Measurements from ENCODE around the gene GPR61.

- TF ChIP-seq FOXK2 (IDR thresholded peaks at IDR 0.05) = no peak
- no peak for TF ChIP-seq SUZ12 (IDR thresholded peaks at IDR 0.05)
- no peak for TF ChIP-seq FOXM1 (IDR thresholded peaks at IDR 0.05; ENCODE audit: borderline replicate concordance)
- TF ChIP-seq PKNOX1 (IDR thresholded peaks at IDR 0.05) = no peak
- TF ChIP-seq ZNF384 (IDR thresholded peaks at IDR 0.05) = no peak
These were observed 24.8 kb upstream of the GPR61 start for GRCh38 chr1:109514846-109515245.
